SU-DHL-6 (cell line): ENCODE measurements around the gene PPM1H.

Source experiments
- H2AFZ ChIP-seq: fragments of 200-600 bp; sonication (generic); 2 replicates; pipeline ENCODE4 v1.6.1; 2014; ENCODE audit warnings: low read depth, mild to moderate bottlenecking, moderate library complexity, mixed read lengths, antibody characterized with exemption, low read length; ENCODE audit not compliant: severe bottlenecking
- H3F3A ChIP-seq: fragments of 200-600 bp; shearing (Covaris generic); 2 replicates; pipeline ENCODE4 v1.6.0; 2016; ENCODE audit warnings: antibody characterized with exemption, mild to moderate bottlenecking; ENCODE audit not compliant: insufficient read depth
- H3K27ac ChIP-seq: fragments of 200-600 bp; sonication (generic); 2 replicates; pipeline ENCODE4 v1.5.1; 2016; ENCODE audit warnings: low read depth, mild to moderate bottlenecking, low read length, moderate library complexity, mixed read lengths
- H3K27me3 ChIP-seq: fragments of 200-600 bp; sonication (generic), shearing (Covaris generic); 2 replicates; pipeline ENCODE4 v1.6.0; 2014; ENCODE audit warnings: mild to moderate bottlenecking, low read length
- H3K36me3 ChIP-seq: fragments of 200-600 bp; sonication (generic); 2 replicates; pipeline ENCODE4 v1.6.1; 2014; ENCODE audit warnings: mild to moderate bottlenecking, low read length, mixed read lengths
- H3K4me2 ChIP-seq: fragments of 300-600, 200-600 bp; shearing (Covaris generic), sonication (generic); 2 replicates; pipeline ENCODE4 v1.6.0; 2014; ENCODE audit warnings: low read length, low read depth, mild to moderate bottlenecking; ENCODE audit not compliant: poor library complexity, severe bottlenecking
- H3K4me3 ChIP-seq: fragments of 200-600 bp; sonication (generic); 2 replicates; pipeline ENCODE4 v1.5.1; 2014; ENCODE audit warnings: antibody characterized with exemption, low read length, mild to moderate bottlenecking, mixed read lengths; ENCODE audit not compliant: insufficient read depth, poor library complexity, severe bottlenecking
- H3K79me2 ChIP-seq: fragments of 200-600 bp; sonication (generic); 2 replicates; pipeline ENCODE4 v1.6.1; 2014; ENCODE audit warnings: mild to moderate bottlenecking, low read length, moderate library complexity; ENCODE audit not compliant: insufficient read depth
- H3K9ac ChIP-seq: fragments of 200-600 bp; sonication (generic); 2 replicates; pipeline ENCODE4 v1.7.0; 2014; ENCODE audit warnings: mild to moderate bottlenecking, low read length
- H3K9me2 ChIP-seq: fragments of 200-600 bp; sonication (generic); replicated peaks from 2 replicates; pipeline ENCODE4 v1.6.1; 2014; ENCODE audit warnings: low read length; ENCODE audit not compliant: insufficient read depth
- H3K9me3 ChIP-seq: fragments of 200-600 bp; sonication (generic); 2 replicates; pipeline ENCODE4 v1.6.1; 2014; ENCODE audit warnings: low read length, mixed read lengths; ENCODE audit not compliant: insufficient read depth
- H4K20me1 ChIP-seq: fragments of 200-600 bp; sonication (generic); 2 replicates; pipeline ENCODE4 v1.6.1; 2014; ENCODE audit warnings: low read depth, mild to moderate bottlenecking, antibody characterized with exemption, low read length, moderate library complexity, mixed read lengths
- EZH2phosphoT487 ChIP-seq: fragments of 200-600 bp; sonication (generic), shearing (Covaris generic); conservative IDR thresholded peaks from 2 replicates; pipeline ENCODE4 v1.6.1; 2018; ENCODE audit warnings: mild to moderate bottlenecking, antibody characterized with exemption, low read length, moderate library complexity, mixed read lengths
- TF ChIP-seq, protein P1 (sequence below): fragments of 200-600 bp; sonication (generic); IDR thresholded peaks from one replicate; pipeline ENCODE4 v1.5.1; 2017; ENCODE audit warnings: antibody characterized with exemption, mild to moderate bottlenecking, low read length, moderate library complexity; ENCODE audit not compliant: insufficient read depth, poor library complexity, severe bottlenecking

PPM1H gene

DNA sequence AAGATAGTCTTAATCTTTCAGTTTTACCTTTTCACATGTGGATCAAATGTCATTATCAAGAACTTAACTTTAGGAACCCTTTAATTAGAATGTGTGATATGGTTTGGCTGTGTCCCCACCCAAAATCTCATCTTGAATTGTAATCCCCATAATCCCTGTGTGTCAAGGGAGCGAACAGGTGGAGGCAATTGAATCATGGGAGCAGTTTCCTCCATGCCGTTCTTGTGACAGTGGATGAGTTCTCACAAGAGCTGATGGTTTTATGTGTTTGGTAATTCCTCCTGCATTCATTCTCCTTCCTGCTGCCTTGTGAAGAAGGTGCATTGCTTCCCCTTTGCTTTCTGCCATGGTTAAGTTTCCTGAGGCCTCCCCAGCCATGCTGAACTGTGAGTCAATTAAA lies 307.8 kb downstream of the PPM1H start:
- Histone ChIP-seq H3K27me3 (no peaks in the 10 kb centered on the region), H3F3A (no peaks in the 10 kb centered on the region), H2AFZ (no peak overlapping the region), H3K4me2 (no peak overlapping the region), H3K9me2 (no peaks in the 10 kb centered on the region), H3K9me3 (no peaks in the 10 kb centered on the region), H3K27ac (no peak overlapping the region), H3K4me3 (no peak overlapping the region), H3K36me3 (no peaks in the 10 kb centered on the region), H4K20me1 (no peaks in the 10 kb centered on the region), H3K79me2 (no peaks in the 10 kb centered on the region), H3K9ac (no peak overlapping the region)
- TF ChIP-seq, protein P1, sequence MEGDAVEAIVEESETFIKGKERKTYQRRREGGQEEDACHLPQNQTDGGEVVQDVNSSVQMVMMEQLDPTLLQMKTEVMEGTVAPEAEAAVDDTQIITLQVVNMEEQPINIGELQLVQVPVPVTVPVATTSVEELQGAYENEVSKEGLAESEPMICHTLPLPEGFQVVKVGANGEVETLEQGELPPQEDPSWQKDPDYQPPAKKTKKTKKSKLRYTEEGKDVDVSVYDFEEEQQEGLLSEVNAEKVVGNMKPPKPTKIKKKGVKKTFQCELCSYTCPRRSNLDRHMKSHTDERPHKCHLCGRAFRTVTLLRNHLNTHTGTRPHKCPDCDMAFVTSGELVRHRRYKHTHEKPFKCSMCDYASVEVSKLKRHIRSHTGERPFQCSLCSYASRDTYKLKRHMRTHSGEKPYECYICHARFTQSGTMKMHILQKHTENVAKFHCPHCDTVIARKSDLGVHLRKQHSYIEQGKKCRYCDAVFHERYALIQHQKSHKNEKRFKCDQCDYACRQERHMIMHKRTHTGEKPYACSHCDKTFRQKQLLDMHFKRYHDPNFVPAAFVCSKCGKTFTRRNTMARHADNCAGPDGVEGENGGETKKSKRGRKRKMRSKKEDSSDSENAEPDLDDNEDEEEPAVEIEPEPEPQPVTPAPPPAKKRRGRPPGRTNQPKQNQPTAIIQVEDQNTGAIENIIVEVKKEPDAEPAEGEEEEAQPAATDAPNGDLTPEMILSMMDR = no peak
- no peak for TF ChIP-seq EZH2phosphoT487

DNA sequence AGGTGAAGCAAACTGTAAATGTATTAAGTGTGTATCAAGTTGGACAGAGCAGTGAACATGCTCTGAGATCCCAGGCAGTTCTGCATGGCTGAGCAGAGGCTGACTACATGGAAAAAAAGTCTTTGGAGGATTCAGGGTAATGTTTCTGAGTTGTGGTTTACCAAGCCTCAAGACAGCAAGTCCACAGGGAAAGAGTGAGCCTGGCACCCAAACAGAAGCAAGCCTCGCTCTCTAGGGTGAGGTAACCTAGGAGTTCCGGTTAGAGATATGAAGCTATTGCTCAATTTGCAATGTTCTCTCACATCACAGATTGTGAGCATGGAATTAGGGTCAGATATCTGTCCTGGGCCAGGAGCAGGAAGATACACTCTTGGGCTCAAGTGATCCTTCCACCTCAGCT lies 309.7 kb downstream of the PPM1H start:
- no peaks in the 10 kb centered on the region for H3K27me3 ChIP-seq

DNA sequence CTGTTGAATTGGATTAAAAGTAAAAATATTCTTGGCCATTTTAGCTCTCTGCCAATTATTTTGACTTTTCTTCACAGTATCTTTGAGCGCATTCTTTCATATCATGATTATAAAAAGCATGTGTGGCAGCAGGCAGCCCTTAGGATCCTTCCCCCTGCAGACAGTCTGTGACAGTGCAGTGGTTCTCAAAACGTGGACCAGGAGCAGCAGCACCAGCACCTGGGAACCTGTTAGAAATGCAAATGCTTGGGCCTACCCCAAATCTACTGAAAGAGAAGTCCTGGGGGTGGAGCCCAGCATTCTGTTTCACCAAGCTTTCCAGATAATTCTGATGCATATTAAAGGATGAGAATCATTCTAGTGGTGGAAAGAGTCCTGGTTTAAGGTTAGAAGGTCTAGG lies 312.8 kb downstream of the PPM1H start:
- Histone ChIP-seq H3K27ac (no peak overlapping the region), H3K9me3 (no peaks in the 10 kb centered on the region), H3K79me2 (no peaks in the 10 kb centered on the region), H3K27me3 (no peaks in the 10 kb centered on the region), H3K4me2 (no peak overlapping the region), H3K9ac (no peak overlapping the region), H2AFZ (no peak overlapping the region), H4K20me1 (no peaks in the 10 kb centered on the region), H3F3A (no peaks in the 10 kb centered on the region), H3K9me2 (no peaks in the 10 kb centered on the region), H3K4me3 (no peak overlapping the region), H3K36me3 (no peaks in the 10 kb centered on the region)
- TF ChIP-seq EZH2phosphoT487 = no peak
- TF ChIP-seq, protein P1 = no peak

More for the DNA sequence above, 309.7 kb downstream of the PPM1H start:
- Histone ChIP-seq H3K4me3 (no peak overlapping the region), H3K36me3 (no peaks in the 10 kb centered on the region), H3K9ac (no peak overlapping the region), H3K4me2 (no peak overlapping the region), H3K9me3 (no peaks in the 10 kb centered on the region), H2AFZ (no peak overlapping the region), H3K9me2 (no peaks in the 10 kb centered on the region), H3K27ac (no peak overlapping the region), H4K20me1 (no peaks in the 10 kb centered on the region), H3F3A (no peaks in the 10 kb centered on the region), H3K79me2 (no peaks in the 10 kb centered on the region)
- TF ChIP-seq, protein P1 = no peak
- TF ChIP-seq EZH2phosphoT487 = no peak
